HG03571 (cell line): Measurements from ENCODE around the gene MAP3K10.

Experiments
- ATAC-seq: cut with Tn5 transposase; IDR thresholded peaks from one replicate; pipeline ENCODE4 v1.9.1; 2021; ENCODE audit not compliant: unreplicated experiment

The MAP3K10 gene

DNA sequence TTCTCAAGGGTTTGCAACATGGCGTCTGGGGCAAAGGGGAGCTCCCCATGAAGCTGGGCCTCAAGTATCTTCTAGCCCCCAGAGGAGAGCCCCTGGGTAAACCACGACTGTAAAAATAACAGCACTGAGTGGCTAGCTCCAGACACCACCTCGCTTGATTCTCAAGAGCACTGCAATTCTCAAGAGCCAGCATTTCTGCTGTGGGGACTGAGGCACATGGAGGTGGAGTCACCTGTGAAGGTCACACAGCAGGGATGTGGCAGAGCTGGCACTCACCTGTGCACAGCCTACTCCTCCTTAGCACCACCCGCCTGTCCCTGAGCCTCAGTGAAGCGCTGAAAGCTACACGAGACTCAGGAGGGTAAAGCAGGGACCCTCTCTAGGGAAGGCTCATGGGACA, 56.0 kb downstream of the MAP3K10 start:
- no peak for ATAC-seq

DNA sequence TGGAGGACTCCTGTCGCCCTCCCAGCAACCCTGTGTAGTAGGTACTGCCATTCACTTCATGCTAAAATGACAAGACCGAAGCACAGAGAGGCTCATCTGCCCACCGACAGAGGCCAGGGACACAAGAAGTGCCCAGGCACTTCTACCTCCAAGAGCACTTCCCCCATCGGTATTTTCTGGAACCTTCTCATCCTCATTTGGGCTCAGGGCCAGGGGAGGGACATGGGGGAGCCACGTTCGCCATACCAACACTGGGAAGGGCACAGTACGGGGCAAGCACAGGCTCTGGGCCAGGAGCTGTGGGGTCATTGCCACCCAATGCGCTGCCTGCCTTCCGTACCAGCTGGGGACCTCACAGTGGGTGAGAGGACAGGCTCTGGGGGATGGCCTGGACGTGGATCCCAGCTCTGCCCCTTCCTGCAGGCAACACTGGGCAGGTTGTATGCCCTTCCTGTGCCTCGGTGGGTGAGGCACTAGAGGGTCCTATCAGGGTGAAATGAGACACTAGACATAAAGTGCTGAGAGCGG, 56.6 kb downstream of the MAP3K10 start:
- ATAC-seq: no peak

DNA sequence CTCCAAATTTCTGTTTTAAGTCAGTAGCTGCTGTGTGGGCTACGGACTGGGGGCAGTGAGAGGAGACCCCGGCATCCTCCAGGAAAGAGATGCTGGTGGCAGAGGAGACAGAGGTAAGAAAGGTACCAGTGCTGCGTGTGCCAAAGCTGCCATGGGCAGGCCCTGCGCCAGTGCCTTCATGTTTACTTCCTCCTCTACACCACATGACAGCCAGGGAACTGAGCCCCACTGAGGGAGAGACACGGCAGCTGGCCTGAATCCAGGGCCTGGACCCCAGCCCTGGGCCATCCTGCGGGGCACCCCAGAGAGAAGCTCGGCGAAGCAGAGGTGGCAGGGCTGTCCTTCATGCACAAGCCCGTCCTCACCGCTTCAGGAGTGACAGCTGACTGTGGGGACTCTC, 58.0 kb downstream of the MAP3K10 start:
- ATAC-seq: no peak

DNA sequence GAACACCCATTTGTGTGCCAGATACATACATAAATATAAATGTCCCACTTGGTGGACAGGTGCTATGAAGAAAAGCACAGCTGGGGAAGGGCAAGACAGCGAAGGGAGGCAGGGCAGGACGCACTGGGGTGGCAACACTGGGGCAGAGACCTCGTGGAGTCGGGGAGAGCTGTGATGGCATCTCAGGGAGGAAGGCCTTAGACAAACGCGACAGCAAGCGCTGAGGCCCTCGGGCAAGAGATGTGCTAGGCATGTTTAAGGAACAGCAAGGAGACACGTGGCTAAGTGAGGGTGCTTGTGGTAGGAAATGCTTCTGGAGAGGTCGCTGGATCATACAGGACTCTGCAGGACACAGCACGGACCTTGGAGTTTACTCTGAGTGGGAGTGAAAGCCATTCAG, 58.6 kb downstream of the MAP3K10 start:
- ATAC-seq: no peak

DNA sequence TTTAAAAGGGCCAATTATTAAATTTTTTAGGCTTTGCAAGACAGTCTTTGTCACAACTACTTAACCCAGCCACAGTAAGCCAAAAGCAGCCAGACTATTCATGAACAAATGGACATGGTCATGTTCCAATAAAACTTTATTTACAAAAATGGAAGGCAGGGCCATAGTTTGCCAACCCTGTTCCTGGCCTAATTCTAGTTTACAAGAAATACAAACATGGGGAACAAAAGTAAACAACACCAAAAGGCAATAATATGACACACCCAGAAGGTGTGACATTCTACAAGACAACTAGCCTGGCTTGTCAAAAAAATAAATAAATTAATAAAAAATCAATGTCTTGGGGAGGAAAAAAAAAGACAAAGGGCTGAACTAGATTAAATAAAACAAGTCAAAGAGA, 60.0 kb downstream of the MAP3K10 start:
- ATAC-seq: no peak

DNA sequence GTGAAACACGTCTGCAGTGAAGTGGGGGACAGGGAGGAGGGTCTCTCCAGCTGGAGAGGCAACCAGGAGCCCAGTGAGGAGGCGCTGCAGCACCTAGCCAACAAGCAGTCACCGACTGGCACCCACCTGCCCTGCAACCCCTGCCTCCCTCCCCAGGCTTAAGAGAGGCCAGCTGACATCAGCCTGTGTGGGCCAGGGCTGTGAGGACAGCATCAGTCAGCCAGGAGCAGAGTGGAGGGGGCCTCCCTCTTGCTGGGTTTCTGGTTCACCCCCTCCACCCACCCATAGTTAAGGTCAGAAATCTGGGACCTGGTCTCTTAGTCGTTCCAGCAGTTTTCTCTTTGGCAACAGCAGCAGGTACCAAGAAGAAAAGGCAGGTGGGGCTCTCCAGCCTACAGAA, 60.8 kb downstream of the MAP3K10 start:
- no peak for ATAC-seq

DNA sequence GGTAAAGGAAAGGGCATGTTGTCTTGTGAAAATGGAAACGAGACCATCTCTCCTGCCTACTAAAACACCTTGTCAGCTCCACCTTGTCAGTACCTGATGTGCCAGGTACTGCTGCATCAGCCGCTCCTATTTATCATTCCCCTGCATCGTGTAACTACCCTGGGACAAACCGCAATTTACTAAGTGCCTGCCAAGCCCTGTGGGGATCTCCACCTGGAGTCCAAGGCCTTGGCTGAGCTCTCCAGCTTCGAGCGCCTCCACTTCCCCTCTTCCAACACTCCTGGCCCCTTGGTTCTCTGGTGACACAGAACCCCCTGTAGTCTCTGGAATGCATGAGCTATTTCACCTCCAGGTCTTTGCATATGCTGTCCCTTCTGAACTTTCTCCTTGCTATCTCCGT, 61.2 kb downstream of the MAP3K10 start:
- no peak for ATAC-seq

DNA sequence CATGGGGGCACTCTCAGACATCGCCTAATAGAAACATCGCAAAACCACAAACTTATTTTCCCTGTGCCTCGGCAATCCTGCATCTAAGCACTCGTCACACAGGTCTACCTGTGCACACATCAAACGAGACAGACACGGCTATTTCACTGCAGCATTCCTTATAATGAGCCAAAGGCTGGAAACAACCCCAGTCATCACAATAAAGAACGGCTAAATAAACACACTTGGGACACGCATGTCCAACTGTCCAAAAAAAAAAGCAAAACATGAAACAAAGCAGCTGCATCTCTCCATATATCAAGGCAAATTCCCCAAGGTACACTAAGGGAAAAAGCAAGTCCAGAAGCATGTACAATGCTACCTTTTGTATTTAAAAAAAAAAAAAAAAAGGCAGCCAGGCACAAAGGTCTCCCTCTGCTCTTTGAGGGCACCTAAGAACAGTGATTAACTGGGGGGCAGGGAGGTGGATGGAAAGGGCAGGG, 62.4 kb downstream of the MAP3K10 start:
- no peak for ATAC-seq

DNA sequence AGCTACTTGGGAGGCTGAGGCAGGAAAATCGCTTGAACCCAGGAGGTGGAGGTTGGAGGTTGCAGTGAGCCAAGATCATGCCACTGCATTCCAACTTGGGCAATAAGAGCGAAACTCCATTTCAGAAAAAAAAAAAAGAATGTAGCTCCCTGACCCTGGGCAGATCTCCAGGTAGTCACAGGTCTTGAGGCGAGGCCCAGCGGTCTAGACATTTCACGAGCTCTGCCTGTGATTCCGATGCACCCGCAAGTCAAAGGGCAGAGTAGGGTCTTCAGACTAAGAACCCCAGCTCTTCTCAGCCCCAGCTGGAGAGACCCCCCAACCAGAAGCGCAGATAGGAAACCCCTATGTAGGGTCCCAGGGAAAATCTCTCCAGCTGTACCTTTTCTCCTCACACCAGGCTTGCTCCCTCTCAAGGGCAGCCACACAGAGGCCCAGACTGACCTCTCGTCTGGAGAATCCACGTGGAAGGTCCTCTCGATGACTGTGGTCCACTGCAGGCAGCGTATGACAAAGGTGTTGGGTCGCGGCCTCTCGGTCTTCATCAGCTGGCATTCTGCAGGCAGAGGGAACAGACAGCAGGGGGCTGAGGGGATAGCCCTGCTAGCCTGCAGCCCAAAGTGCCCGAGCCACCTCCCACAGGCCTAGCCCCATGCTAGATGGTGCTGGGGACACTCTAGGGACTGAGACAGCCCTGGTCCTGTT, 63.6 kb downstream of the MAP3K10 start:
- ATAC-seq: no peak

DNA sequence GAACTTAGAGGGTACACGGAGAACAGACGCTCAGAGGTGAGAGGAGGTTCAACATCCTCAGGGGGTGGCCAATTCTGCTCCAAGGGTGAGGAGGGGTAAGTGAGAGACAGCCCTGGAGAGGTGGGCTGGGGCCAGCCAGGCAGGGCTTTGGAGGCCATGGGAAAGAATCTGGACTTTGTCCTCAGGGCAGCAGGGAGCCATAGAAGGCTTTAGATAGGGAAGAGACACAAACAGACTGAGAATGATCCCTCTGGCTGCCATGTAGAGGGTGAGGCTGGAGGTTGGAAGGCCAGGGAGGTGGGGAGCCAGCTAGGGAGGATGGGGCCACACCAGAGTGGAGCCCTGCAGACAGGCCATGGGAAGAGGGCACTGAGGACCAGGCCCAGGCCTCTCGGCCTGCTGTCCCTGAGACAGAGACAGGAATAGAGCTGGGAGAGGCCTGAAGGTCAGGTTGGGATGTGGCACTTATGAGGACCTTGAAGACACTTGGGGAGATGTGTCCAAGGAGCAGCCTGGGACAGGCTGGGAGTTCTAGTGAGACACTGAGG, 64.5 kb downstream of the MAP3K10 start:
- ATAC-seq: no peak

DNA sequence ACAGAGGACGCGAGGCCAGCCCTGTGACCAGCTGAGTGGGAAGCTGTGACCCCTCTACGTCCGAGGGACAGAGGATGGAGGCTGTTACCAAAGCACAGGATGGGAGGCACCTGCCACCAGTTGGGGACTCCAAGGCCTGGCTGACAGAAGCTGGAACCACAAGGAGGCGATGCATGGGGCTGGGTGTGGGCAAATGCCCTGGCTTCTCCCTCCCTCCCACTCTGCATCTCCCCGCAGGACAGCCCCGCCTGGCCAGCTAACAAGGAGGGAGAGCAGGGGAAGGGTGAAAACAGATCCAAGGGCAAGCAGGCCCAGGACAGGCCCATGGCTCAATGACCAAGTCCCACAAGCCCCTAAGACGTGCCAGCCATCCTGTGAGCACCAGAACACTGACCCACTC, 65.3 kb downstream of the MAP3K10 start:
- no peak for ATAC-seq

DNA sequence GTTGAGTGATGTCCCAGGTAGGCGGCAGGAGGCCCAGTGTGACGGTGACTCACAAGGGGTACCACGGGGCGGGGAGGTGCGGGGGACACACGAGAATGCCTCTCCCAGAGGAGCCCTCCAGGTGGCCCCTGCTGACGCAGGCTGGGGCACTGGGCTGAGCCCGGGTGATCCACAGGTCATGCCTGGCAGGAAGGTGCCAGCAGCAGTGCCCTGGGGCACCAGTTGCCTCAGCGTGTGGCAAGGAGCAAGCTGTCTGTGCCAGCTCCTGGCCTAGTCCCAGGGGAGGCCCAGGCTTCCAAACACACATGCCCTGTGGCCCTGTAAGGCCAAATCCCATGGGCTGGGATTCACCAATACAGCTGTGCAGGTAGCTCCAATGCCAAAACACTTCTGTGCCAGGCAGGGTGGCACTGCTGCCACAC, 65.9 kb downstream of the MAP3K10 start:
- ATAC-seq: no peak

DNA sequence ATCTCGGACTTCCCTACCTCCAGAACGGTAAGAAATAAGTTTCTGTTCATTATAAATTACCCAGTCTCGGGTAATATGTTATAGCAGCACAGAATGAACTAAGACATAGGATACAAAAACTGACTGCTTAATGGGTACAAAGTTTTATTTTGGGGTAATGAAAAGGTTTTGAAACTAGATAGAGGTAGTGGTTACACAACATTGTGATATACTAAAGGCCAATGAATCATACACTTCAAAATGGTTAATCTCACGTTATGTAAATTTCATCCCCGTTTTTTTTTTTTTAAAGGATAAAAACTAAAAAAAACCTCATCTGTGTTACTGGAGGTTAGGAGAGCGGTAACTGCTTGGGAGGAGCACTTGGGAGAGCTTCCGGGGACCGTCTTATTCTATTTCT, 70.4 kb downstream of the MAP3K10 start:
- no peak for ATAC-seq

DNA sequence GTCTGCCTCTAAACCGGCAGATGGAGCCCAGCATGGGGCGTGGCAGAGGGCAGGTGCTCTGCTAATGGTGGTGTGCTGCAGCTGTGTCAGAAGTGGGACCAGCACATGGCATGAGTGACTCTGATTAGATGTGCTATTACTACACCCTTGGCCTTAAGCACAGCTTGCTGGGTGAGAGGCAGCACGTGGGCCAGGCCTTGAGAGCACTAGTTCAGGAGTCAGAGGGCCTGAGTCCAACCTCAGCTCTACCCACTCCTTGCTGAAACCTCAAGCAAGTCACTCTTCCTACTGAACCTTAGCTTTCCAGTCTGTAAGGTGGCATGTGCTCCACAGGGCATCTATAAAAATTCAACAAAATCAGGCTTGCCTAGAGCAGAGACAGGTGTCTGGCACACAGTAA, 71.2 kb downstream of the MAP3K10 start:
- no peak for ATAC-seq

DNA sequence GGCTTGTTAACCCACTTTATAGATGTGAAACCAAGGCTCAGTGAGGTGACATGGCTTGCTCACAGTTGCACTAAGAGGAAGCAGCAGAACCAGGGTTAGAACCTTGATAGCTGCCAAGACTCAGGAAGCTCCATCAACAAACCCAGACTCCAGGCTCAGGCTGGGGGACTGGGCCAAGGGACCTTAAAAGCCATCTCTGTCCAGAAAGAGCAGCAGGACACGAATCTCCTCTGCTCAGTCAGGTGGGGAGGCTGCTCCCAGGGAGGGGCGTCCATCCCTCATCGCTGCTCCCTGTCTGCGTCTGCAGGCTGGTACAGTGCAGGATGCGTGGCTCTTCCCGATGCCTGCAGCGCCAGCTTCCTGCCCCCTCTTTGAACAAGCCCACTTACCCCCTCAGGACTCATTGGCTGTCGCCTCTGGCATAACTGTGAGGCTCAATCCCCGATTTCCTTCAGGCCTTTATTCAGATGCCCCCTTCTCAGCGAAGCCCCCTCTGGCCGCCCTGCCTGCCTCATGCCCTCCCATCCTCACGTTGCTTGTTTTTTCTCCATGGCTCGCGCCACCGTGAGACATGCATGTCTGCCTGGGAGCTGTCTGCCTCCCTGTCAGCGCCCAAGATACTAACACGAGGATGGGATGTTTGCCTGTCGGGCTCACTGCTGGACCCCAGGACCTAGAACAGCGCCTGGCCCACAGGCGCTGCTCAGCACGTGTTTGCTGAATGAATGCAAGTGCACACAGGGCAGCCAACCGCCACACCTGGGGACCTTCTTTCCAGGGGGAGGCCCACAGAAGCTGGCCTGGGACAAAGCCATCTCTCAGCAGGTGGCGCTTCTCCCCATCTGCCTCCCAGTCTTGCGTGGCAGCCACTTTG, 72.5 kb downstream of the MAP3K10 start:
- no peak for ATAC-seq

DNA sequence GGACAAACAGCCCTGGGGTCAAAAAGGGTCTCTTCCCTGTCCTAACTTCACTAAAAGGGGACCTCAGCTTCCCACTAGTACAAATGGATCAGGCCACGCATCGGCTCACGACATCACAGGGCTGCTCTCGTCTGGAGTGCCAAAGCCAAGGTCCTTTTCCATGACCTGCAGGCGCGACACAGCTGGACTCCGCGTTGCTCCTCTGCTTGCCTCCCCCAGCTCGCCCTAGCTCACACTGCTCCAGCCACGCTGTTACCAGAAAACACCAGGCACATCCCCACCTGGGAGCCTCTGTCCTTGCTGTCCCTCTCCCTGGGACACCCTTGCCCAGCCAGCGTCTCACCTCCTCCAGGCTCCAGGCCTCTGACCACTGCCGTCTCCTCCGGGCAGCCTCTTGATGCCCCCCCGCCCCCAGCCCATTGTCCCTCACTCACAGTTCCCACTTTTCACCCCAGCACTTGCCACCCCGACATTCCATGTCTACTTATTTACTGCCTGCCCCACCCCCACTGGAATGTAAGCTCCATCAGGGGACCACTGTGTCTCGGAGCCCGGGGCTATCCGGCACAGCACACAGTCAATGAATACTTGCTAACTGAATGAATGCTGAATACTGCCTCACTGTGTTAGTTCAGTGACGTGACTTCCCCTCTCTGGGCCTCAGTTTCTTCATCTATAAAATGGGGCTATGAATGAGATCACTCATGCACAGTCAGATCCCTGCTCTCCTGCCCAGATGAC, 73.3 kb downstream of the MAP3K10 start:
- ATAC-seq: no peak
